IMR-90 (cell line): Measurements from ENCODE around the gene KCNJ10. TPM values are rescaled to one million over a fixed set of nuclear protein-coding genes. Genes with fewer than 3 reads are reported as not detected.

Experiments used
- ATAC-seq: fragments of 200-7000 bp; cut with Tn5 transposase; 2 replicates; pipeline ENCODE4 v1.9.1; 2020; ENCODE audit warnings: low read depth, mild to moderate bottlenecking, moderate library complexity
- BruUV-seq: library from RNA; stranded (reverse); fragments of 400-500 nt; replicated peaks from 2 replicates; lab custom pipeline; 2021; lab: Mats Ljungman, UMichigan
- CTCF ChIA-PET: fragments of 300-600 bp; formaldehyde crosslinking; extraction: SDS; loops from one replicate; lab custom pipeline; 2021; ENCODE audit warnings: antibody characterized with exemption; lab: Yijun Ruan, JAX
- POLR2A ChIA-PET: fragments of 300-600 bp; sonication (Branson Sonifier 250); formaldehyde crosslinking; loops from one replicate; lab custom pipeline; 2022; ENCODE audit warnings: antibody characterized with exemption; ENCODE audit not compliant: unreplicated experiment; lab: Charles Lee
- DNase-seq: peaks from one replicate; pipeline ENCODE4 v3.0.0; 2013
- H2AFZ ChIP-seq: replicated peaks from 2 replicates; pipeline ENCODE3; 2013; ENCODE audit warnings: low read length, mild to moderate bottlenecking; ENCODE audit not compliant: poor library complexity
- H2AK5ac ChIP-seq: 2 replicates; pipeline ENCODE4 v1.6.1; 2013; ENCODE audit warnings: low read depth, low read length, inconsistent platforms
- H2AK9ac ChIP-seq: replicated peaks from 2 replicates; pipeline ENCODE3; 2013; ENCODE audit warnings: mild to moderate bottlenecking, low read depth, low read length, moderate library complexity; ENCODE audit not compliant: poor library complexity
- H2BK120ac ChIP-seq: 2 replicates; pipeline ENCODE4 v1.6.1; 2013; ENCODE audit warnings: low read depth, low read length, inconsistent platforms
- H2BK15ac ChIP-seq: 3 replicates; pipeline ENCODE4 v1.6.1; 2013; ENCODE audit warnings: low read depth, low read length, inconsistent platforms
- H2BK20ac ChIP-seq: 2 replicates; pipeline ENCODE4 v1.6.1; 2013; ENCODE audit warnings: low read depth, mild to moderate bottlenecking, inconsistent platforms, low read length, moderate library complexity
- H2BK5ac ChIP-seq: 2 replicates; pipeline ENCODE4 v1.6.1; 2013; ENCODE audit warnings: mild to moderate bottlenecking, low read depth, low read length, inconsistent platforms; ENCODE audit not compliant: poor library complexity, severe bottlenecking
- H3K14ac ChIP-seq: replicated peaks from 2 replicates; pipeline ENCODE4 v1.6.1; 2013; ENCODE audit warnings: low read depth, low read length, inconsistent platforms
- H3K18ac ChIP-seq: 2 replicates; pipeline ENCODE4 v1.6.1; 2013; ENCODE audit warnings: low read depth, low read length, control low read depth
- H3K23ac ChIP-seq: 2 replicates; pipeline ENCODE4 v1.6.1; 2013; ENCODE audit warnings: low read depth, low read length, inconsistent platforms
- H3K27ac ChIP-seq: 2 replicates; pipeline ENCODE4 v1.5.1; 2013; ENCODE audit warnings: mild to moderate bottlenecking, control low read depth, low read length; ENCODE audit not compliant: insufficient read depth
- H3K27me3 ChIP-seq: 2 replicates; pipeline ENCODE4 v1.6.1; 2013; ENCODE audit warnings: low read length; ENCODE audit not compliant: control insufficient read depth, insufficient read depth
- H3K36me3 ChIP-seq: 2 replicates; pipeline ENCODE4 v1.6.1; 2013; ENCODE audit warnings: low read length, mixed read lengths; ENCODE audit not compliant: control insufficient read depth, insufficient read depth
- H3K4ac ChIP-seq: 2 replicates; pipeline ENCODE4 v1.6.1; 2013; ENCODE audit warnings: low read depth, low read length, inconsistent platforms
- H3K4me1 ChIP-seq: 2 replicates; pipeline ENCODE4 v1.6.1; 2013; ENCODE audit warnings: low read length, mixed read lengths; ENCODE audit not compliant: control insufficient read depth, insufficient read depth
- H3K4me2 ChIP-seq: 2 replicates; pipeline ENCODE4 v1.6.1; 2013; ENCODE audit warnings: low read depth, mild to moderate bottlenecking, control low read depth, low read length, moderate library complexity
- H3K4me3 ChIP-seq: 2 replicates; pipeline ENCODE4 v1.5.1; 2013; ENCODE audit warnings: low read depth, mild to moderate bottlenecking, control low read depth, low read length, moderate library complexity; ENCODE audit not compliant: insufficient read depth
- H3K56ac ChIP-seq: 2 replicates; pipeline ENCODE4 v1.6.1; 2013; ENCODE audit warnings: low read length, inconsistent platforms; ENCODE audit not compliant: insufficient read depth; ENCODE audit errors: extremely low read depth
- H3K79me1 ChIP-seq, 2 experiments: 2 replicates each; pipeline ENCODE4 v1.6.1; 2013; ENCODE audit warnings: low read length in 2 of 2, inconsistent platforms in 1 of 2, low read depth in 1 of 2
- H3K9ac ChIP-seq: 2 replicates; pipeline ENCODE4 v1.6.1; 2013; ENCODE audit warnings: low read depth, low read length, control low read depth
- H3K9me1 ChIP-seq: 2 replicates; pipeline ENCODE4 v1.6.1; 2013; ENCODE audit warnings: low read length, inconsistent platforms; ENCODE audit not compliant: insufficient read depth
- H3K9me3 ChIP-seq: 2 replicates; pipeline ENCODE4 v1.6.1; 2013; ENCODE audit warnings: low read length; ENCODE audit not compliant: control insufficient read depth, insufficient read depth
- H4K20me1 ChIP-seq: 2 replicates; pipeline ENCODE4 v1.6.1; 2013; ENCODE audit warnings: low read length, inconsistent platforms; ENCODE audit not compliant: insufficient read depth
- H4K5ac ChIP-seq: 2 replicates; pipeline ENCODE4 v1.6.1; 2013; ENCODE audit warnings: mild to moderate bottlenecking, low read depth, low read length, control low read depth
- H4K8ac ChIP-seq, 2 experiments: 2 replicates each; pipeline ENCODE4 v1.6.1; 2013; ENCODE audit warnings: low read depth in 2 of 2, low read length in 2 of 2, control low read depth in 1 of 2, inconsistent platforms in 1 of 2
- H4K91ac ChIP-seq: 2 replicates; pipeline ENCODE4 v1.6.1; 2013; ENCODE audit warnings: low read depth, low read length, inconsistent platforms; ENCODE audit not compliant: insufficient read depth
- BHLHE40 ChIP-seq: fragments of 150-350 bp; IDR thresholded peaks from 2 replicates; pipeline ENCODE4 v1.6.1; 2016; ENCODE audit warnings: mild to moderate bottlenecking, low read depth, low read length
- CEBPB ChIP-seq: IDR thresholded peaks from 2 replicates; pipeline ENCODE4 v1.6.1; 2012; ENCODE audit warnings: low read depth, low read length, improper control_type of control experiment
- CHD1 ChIP-seq: IDR thresholded peaks from 2 replicates; pipeline ENCODE4 v1.6.1; 2012; ENCODE audit warnings: low read depth, low read length, improper control_type of control experiment
- FOS ChIP-seq: fragments of 150-350 bp; IDR thresholded peaks from 2 replicates; pipeline ENCODE4 v1.6.1; 2016; ENCODE audit warnings: low read depth, low read length
- MAFK ChIP-seq: IDR thresholded peaks from 2 replicates; pipeline ENCODE4 v1.6.1; 2012; ENCODE audit warnings: low read depth, low read length, improper control_type of control experiment
- MAZ ChIP-seq: IDR thresholded peaks from 2 replicates; pipeline ENCODE4 v1.6.1; 2012; ENCODE audit warnings: low read depth, mild to moderate bottlenecking, low read length, improper control_type of control experiment, moderate library complexity, borderline replicate concordance
- MXI1 ChIP-seq: IDR thresholded peaks from 2 replicates; pipeline ENCODE4 v1.6.1; 2012; ENCODE audit warnings: low read depth, mild to moderate bottlenecking, low read length, moderate library complexity, borderline replicate concordance
- NFE2L2 ChIP-seq: fragments of 150-350 bp; IDR thresholded peaks from 2 replicates; pipeline ENCODE4 v1.6.1; 2016; ENCODE audit warnings: low read depth, mild to moderate bottlenecking, low read length
- POLR2A ChIP-seq: IDR thresholded peaks from 2 replicates; pipeline ENCODE4 v1.6.1; 2012; ENCODE audit warnings: mild to moderate bottlenecking, low read depth, low read length
- RAD21 ChIP-seq: IDR thresholded peaks from 2 replicates; pipeline ENCODE4 v1.6.1; 2012; ENCODE audit warnings: low read length, improper control_type of control experiment
- RCOR1 ChIP-seq: IDR thresholded peaks from 2 replicates; pipeline ENCODE4 v1.6.1; 2012; ENCODE audit warnings: mild to moderate bottlenecking, low read length, improper control_type of control experiment; ENCODE audit not compliant: insufficient replicate concordance
- SMC3 ChIP-seq: fragments of 150-350 bp; IDR thresholded peaks from 2 replicates; pipeline ENCODE4 v1.6.1; 2016; ENCODE audit warnings: low read depth, mild to moderate bottlenecking, antibody characterized with exemption, low read length, moderate library complexity
- WGBS, 2 experiments: methylation state at CpG; one replicate each; pipeline versions ENCODE4 v1.1.5 to v1.1.7; 2013; ENCODE audit warnings: missing lambda C conversion rate in 2 of 2; ENCODE audit not compliant: insufficient read length in 1 of 2; ENCODE audit errors: extremely low coverage in 2 of 2; 5-methylcytosine and 5-hydroxymethylcytosine counted together
- dilution Hi-C: fragments of 300-500 bp; cut with HindIII; formaldehyde crosslinking; loops from one replicate; pipeline ENCODE4 v1.14.3; 2018; ENCODE audit warnings: low sequenced_read_pairs; ENCODE audit not compliant: unreplicated experiment
- in situ Hi-C: fragments of 300-500 bp; cut with MboI; formaldehyde crosslinking; loops from 3 replicates; pipeline ENCODE4 v1.14.3; 2019; ENCODE audit warnings: low sequenced_read_pairs, inconsistent platforms, mixed read lengths
- intact Hi-C: fragments of 100-400 bp; cut with micrococcal nuclease; formaldehyde crosslinking; loops from 2 replicates; pipeline ENCODE4 v1.10.0; 2022
- polyA plus RNA-seq, 3 experiments: library from polyadenylated mRNA; depleted of rRNA; stranded (reverse); fragments of >200 nt; gene quantifications; 2 replicates each; pipeline ENCODE4 v1.2.3, GENCODE V29; 2012; ENCODE audit warnings: low replicate concordance in 1 of 3
- total RNA-seq: library from RNA; depleted of rRNA; stranded (reverse); fragments of >200 nt; gene quantifications from 2 replicates; pipeline ENCODE4 v1.2.3, GENCODE V29; 2012
- TF ChIP-seq, protein P1 (sequence below): fragments of 150-350 bp; IDR thresholded peaks from 2 replicates; pipeline ENCODE4 v1.6.1; 2017; ENCODE audit warnings: mild to moderate bottlenecking, antibody characterized with exemption, low read length, low read depth
- TF ChIP-seq, protein P2 (sequence below): conservative IDR thresholded peaks from 2 replicates; pipeline ENCODE4 v1.5.1; 2012; ENCODE audit warnings: mild to moderate bottlenecking, low read depth, low read length, improper control_type of control experiment
- TF ChIP-seq, protein P3 (sequence below): fragments of 150-350 bp; IDR thresholded peaks from 2 replicates; pipeline ENCODE4 v1.6.1; 2016; ENCODE audit warnings: low read depth, mild to moderate bottlenecking, low read length, moderate library complexity, borderline replicate concordance

The KCNJ10 gene
- total and polyA plus RNA-seq, 2 of the 4 experiments (the other 2 are of a cell fraction), result not detected

DNA sequence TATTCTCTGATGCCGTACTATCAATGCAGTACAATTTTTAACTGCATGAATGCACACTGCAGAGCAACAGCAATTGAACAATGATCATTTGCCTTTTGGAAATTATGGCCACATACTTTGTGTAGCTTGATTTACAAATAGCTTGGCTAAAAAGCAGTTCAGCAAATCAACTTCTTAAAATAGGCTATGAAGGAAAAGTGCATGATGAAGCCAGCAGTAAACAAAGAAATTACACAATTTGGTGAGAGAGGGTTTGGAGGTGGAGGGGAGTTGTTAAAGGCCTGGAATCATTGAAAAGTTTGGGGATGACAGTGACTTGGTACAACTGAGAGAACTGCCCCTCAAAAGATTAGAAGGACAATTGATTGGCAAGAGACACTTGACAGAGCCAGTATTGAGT, 44.6 kb downstream of the KCNJ10 start:
- H3K4me3 ChIP-seq, result no peak overlapping the region
- no peak overlapping the region for H3K23ac ChIP-seq
- no peak overlapping the region for H4K91ac ChIP-seq
- WGBS, 2 experiments, result no CpG with 5 or more reads among the region's 1 CpG
- no peaks in the 10 kb centered on the region for H3K9me1 ChIP-seq
- TF ChIP-seq MAFK (no peak), CHD1 (no peak), POLR2A (no peak), MXI1 (no peak), CEBPB (no peak), BHLHE40 (no peak), SMC3 (no peak), RCOR1 (no peak), FOS (no peak), RAD21 (no peak), MAZ (no peak), NFE2L2 (no peak)
- TF ChIP-seq, protein P1, sequence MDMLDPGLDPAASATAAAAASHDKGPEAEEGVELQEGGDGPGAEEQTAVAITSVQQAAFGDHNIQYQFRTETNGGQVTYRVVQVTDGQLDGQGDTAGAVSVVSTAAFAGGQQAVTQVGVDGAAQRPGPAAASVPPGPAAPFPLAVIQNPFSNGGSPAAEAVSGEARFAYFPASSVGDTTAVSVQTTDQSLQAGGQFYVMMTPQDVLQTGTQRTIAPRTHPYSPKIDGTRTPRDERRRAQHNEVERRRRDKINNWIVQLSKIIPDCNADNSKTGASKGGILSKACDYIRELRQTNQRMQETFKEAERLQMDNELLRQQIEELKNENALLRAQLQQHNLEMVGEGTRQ, result no peak
- TF ChIP-seq, protein P2, sequence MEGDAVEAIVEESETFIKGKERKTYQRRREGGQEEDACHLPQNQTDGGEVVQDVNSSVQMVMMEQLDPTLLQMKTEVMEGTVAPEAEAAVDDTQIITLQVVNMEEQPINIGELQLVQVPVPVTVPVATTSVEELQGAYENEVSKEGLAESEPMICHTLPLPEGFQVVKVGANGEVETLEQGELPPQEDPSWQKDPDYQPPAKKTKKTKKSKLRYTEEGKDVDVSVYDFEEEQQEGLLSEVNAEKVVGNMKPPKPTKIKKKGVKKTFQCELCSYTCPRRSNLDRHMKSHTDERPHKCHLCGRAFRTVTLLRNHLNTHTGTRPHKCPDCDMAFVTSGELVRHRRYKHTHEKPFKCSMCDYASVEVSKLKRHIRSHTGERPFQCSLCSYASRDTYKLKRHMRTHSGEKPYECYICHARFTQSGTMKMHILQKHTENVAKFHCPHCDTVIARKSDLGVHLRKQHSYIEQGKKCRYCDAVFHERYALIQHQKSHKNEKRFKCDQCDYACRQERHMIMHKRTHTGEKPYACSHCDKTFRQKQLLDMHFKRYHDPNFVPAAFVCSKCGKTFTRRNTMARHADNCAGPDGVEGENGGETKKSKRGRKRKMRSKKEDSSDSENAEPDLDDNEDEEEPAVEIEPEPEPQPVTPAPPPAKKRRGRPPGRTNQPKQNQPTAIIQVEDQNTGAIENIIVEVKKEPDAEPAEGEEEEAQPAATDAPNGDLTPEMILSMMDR, result no peak
- TF ChIP-seq, protein P3, sequence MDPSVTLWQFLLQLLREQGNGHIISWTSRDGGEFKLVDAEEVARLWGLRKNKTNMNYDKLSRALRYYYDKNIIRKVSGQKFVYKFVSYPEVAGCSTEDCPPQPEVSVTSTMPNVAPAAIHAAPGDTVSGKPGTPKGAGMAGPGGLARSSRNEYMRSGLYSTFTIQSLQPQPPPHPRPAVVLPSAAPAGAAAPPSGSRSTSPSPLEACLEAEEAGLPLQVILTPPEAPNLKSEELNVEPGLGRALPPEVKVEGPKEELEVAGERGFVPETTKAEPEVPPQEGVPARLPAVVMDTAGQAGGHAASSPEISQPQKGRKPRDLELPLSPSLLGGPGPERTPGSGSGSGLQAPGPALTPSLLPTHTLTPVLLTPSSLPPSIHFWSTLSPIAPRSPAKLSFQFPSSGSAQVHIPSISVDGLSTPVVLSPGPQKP, result no peak
- no peak overlapping the region for H2BK15ac ChIP-seq
- no peak for DNase-seq
- H3K27ac ChIP-seq, result no peak overlapping the region
- H3K14ac ChIP-seq, result no peak overlapping the region
- H2AK5ac ChIP-seq, result no peak overlapping the region
- BruUV-seq, result no TSS peak
- no peak overlapping the region for H2AK9ac ChIP-seq
- no peaks in the 10 kb centered on the region for H3K36me3 ChIP-seq
- H4K8ac ChIP-seq, result no peak overlapping the region
- H3K56ac ChIP-seq, result no peak overlapping the region
- no peak overlapping the region for H3K4me2 ChIP-seq
- no peak overlapping the region for H3K9ac ChIP-seq
- H2BK20ac ChIP-seq, result no peak overlapping the region
- ChIA-PET POLR2A (no interaction called here), CTCF (no interaction called here)
- no peak overlapping the region for H3K4ac ChIP-seq
- H3K9me3 ChIP-seq, result no peaks in the 10 kb centered on the region
- H3K18ac ChIP-seq, result no peak overlapping the region
- in situ Hi-C loops (no loop called here), dilution Hi-C loops (no loop called here), intact Hi-C loops (no loop called here)
- no peak for ATAC-seq
- H3K27me3 ChIP-seq, result peaks cover 9% of the 10 kb centered on the region
- no peak overlapping the region for H2AFZ ChIP-seq
- H4K5ac ChIP-seq, result no peak overlapping the region
- H3K4me1 ChIP-seq, result no peaks in the 10 kb centered on the region
- H2BK120ac ChIP-seq, result no peak overlapping the region
- H4K20me1 ChIP-seq, result no peaks in the 10 kb centered on the region
- no peaks in the 10 kb centered on the region for H3K79me1 ChIP-seq
- H2BK5ac ChIP-seq, result no peak overlapping the region
